Measurements from ENCODE around the gene MTNR1A.
"Not testable (repeated sequence)": the region's sequence is repeated elsewhere in the genome, so short reads cannot be mapped to it uniquely, and the experiment has no call there.

Gene MTNR1A

DNA sequence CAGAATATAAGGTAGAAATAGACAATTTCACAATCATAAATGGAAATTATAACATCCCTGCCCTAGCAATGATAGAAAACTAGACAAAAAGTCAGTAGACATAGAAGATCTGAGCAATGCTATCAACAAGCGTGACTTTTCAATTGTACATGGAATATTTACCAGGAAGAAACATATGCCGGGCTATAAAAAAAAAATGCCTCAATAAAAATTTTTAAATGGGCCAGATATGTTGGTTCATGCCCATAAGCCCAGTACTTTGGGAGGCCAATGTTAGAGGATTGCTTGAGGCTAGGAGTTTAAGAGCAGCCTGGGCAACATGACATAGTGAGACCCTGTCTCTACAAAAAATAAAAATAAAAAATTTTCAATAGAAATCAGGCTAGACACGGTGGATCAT, 5.3 kb upstream of the MTNR1A start:
- DNase-seq: no peak

DNA sequence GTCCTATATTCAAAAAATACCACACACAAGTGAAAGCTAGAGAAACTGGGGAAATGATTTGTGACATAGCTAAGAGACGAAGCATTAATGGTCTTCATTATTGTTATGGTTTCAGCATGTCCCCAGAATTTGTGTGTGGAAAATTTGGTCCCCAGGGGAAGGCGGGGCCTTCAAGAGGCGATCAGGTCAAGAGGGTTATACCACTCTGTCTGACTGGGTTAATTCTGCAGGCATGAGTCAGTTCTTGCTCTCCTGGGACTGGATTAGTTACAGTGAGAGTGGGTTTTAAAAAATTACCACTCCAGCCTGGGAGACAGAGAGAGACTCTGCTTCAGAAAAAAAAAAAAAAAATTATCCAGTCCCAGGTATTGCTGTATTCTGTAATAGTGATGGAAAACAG, 2.1 kb upstream of the MTNR1A start:
- DNase-seq: peak in 1 of 3 experiments; percentile 56

DNA sequence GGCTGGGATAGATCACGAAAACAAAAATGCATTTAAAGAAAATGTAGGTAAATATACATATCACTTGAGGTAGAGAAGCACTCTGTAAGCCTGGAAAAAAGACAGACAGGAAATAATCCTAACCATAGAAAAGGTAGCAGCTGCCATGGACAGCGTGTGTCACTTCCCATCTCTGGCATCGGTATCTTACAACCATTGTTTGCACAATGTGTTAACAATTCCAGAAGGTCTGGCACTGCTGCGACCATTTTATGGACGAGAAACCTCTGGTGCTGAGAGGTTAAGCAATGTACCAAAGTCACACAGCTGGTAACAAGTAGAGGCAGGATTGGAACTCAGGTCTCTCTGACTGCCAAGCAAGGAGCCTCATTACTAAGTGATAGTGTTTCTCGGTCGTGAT, 1.7 kb upstream of the MTNR1A start:
- peak in 1 of 3 experiments; percentile 34 for DNase-seq

DNA sequence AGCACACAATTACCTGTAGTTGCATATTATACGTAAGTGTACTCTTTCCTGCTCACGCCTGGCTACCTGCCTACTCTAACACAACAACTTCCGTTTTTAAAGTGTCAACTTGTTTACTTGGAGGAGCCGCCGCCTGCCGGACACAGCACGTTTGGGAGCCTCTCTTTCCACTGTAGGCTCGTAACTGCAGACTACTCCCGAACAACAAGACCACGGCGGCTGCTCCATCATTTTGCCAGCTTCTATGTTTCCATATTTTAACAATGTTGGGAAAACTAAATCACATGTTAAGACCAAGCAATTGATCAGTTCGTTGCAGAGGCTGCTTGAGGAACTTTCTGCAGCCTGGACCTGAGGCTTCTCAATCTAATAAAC, 841 bp downstream of the MTNR1A start:
- peak in 2 of 3 experiments; percentile 12 to 43 for DNase-seq

DNA sequence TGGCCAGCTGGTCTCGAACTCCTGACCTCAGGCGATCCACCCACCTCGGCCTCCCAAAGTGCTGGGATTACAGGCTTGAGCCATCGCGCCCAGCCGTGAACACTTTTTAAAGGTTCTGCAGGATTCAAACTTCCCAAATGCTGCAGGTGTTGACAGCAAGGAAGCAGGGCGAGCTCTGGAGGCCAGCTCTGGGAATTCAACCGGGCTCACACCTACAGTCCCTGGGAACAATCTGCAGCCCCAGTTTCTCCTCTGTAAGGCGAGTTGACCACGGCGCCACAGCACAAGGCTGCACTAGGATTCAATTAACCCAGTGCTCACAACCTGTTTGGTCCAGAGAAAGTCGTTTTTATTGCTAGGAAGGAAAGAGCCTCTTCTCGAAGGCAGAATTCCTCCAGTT, 1.6 kb downstream of the MTNR1A start:
- DNase-seq: no peak

DNA sequence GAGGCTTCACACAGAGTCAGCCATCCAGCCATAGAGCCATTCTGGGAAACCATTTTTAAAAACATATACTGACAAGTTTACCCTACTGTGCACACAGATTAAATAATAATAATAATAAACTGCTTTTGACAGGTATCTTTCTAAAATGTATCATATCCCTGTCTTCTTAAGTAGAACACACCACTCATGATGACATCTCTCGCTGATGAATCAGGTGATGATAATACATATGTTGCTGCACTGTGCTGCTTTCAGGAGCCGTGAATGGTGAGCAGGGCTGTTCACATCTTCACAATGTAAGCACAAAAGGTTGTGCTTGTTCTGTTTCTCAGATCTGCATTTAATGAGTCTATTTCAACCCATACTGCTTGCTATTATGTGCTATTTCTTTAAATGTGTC, 3.5 kb downstream of the MTNR1A start:
- no peak for DNase-seq

DNA sequence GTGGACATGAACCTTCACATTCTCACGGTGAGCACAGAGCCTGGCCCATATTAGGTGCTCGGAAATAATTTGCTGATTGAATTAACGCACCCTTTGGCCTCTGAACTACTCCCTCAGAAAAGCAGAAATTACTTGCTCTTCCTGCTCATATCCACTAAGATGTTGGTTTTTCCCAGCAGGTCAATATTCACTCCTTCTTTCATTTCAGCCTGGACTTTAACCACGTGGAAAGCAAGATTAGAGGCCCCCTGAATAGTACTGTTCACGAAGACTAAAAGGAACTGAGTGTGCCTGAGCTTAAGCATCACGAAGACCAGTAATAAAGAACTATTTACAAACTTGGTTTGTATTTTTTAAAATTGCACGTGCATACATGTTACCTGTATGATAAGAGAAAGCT, 9.9 kb downstream of the MTNR1A start:
- DNase-seq: no peak

DNA sequence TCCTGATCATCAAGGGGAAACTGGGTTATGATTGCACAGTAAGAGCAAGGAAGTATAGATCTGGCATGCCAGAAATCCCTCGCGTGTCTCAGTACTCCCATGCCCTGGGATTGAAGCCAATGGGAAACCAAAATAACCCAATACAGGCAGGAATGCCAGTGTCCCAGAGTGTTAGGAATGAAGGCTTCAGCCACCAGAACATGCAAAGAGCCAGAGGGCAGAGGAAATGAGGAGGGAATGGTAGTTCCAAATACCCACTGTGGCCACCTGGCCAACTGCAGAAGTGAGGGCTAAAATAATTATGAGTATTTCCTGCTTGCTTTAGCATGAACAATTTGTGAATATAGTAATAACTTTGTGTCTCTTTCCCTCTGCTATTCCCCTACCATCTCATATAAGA, 12.2 kb downstream of the MTNR1A start:
- no peak for DNase-seq

DNA sequence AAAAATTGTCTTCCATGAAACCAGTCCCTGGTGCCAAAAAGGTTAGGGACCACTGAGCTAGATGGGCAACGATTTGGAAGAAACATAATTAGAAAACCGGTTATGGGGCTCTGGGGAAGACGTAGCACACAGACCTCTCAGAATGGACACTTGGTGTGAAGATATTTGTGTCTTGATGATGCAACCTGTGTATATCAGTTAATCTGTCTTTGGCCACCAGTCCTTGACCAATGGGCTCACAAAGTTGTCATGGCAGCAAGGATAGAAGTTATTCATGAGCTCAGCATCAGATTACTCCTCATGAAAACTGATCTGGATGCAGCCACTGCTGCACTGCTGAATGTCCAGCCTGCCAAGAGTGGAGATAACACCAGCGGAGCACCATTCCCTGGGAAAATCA, 13.6 kb downstream of the MTNR1A start:
- DNase-seq: no peak

DNA sequence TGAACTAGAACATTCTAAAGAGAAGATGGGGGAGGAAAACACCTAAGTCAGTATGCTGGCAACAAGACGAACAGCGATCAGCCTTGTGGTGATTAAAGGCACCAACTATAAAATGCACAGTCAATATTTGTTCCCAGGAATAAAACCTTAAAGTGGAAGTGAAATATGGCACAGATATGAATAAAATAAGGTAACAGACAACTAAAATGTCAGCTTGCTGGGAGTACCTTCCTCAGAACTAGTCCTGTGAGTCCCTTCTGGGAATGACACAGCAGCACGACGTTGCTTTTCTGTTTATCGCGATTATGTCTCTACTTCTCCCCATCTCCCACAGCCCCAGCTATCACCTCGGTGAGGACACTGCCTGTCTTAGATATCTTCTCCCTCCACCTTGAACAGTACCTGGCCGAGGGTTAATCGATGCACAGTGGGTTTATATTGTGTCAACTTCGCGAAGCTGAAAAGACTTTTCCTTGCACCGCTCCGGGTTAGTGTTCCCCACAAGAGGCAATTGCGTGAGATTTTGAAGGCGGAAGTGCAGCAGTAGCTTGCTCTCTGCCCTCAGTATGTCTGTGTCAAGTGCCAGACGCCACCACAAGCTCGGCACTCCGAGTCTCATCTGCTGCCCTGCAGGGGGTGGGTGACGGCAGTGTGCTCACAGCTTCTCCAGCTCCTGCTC, 17.4 kb downstream of the MTNR1A start:
- no peak for DNase-seq

DNA sequence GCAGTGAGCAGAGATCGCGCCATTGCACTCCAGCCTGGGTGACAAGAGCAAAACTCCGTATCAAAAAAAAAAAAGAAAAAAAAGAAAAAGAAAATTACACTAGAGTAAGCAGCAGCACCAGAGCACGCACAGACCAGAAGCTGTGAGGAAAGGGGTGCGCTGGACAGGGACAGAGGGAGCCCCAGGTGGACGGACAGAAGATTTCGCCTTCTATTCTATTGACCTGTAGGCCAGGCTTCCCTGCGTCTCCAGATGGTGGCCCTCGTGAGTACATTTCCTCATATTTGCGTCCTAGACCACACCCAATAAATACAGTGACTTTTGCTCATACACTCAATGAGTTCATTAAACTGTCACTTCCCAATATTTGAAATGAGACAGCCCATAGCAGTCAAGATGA, 19.1 kb downstream of the MTNR1A start:
- DNase-seq: no peak

DNA sequence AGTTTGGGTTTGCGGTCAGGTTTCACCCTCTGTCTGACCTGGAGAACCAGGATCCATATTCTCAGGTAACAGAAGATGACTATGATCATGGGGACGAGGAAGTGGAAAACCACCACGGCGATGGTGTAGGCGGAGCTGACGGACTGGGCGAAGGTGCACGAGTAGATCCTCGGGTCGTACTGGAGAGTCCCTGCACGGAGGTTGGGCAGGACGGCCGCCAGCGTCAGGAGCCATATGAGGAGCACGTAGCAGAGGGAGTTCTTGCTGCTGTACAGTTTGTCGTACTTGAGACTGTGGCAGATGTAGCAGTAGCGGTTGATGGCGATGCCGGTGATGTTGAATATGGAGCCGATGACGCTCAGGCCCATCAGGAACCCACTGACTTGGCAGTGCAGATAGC, 21.3 kb downstream of the MTNR1A start:
- no peak for DNase-seq

DNA sequence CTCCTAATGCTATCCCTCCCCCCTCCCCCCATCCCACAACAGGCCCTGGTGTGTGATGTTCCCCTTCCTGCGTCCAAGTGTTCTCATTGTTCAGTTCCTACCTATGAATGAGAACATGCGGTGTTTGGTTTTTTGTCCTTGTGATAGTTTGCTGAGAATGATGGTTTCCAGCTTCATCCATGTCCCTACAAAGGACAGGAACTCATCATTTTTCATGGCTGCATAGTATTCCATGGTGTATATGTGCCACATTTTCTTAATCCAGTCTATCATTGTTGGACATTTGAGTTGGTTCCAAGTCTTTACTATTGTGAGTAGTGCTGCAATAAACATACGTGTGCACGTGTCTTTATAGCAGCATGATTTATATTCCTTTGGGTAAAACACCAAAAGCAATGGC, 31.4 kb downstream of the MTNR1A start:
- not testable (repeated sequence) for DNase-seq

DNA sequence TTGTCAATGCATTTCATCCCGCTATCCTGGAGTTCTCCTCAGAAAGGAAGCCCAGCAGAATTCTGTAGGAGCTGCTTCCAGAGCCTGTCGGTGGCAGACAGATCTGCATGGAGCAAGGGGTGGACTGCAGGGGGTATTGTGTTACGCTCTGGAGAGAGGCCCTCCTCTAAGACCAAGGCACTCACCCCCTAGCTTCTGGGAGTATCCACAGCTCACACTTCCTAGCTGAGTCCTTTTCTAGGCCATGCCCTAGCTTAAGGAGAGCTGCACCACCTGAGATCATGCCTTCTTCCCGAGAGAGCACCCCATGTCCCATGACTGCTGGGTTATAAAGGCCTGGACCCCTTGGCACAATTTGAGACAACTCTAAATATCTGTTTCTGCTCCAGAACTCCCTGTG, 39.1 kb downstream of the MTNR1A start:
- DNase-seq: no peak

DNA sequence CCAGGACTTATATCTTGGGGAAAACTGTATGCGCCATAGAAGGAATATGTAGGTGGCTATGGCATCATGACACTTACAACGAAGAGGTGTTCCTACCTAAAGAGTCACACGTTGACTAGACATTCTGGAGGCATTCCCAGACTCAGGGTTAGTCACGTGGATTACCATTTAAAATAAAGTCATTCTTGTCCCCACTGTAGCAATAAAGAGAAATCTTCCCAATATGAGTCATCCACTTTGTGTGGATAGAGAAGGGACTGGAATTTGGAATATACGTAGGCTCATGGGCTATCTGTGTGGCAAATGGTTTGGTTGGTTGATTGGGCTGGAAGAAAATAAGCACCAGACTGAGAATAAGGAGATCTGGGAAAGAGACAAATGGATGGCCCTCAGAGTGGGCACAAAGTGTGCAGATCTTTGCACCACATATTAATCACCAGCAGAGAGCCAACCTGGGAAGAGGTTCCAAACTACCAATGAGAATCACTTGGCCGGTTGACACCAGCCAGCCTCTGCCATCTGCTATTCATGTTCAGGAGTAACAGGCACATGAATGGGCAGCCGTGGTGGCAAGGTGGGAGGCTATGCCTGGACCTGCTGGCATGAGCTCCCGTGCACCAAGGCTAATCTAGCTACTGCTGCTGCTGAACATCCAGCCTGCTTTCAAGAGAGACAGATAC, 41.0 kb downstream of the MTNR1A start:
- DNase-seq: no peak

DNA sequence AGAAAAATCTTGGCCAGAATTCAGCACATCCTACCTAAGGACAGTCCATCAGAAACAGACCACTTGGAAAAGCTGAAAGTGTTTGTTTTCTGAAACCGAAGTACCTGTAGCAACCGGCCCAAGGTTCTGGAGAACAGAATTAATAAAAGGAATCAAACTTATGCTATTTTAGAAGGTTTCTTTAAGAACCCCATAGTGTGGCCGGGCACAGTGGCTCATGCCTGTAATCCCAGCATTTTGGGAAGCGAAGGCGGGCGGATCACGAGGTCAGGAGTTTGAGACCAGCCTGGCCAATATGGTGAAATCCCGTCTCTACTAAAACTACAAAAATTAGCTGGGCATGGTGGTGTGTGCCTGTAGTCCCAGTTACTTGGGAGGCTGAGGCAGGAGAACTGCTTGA, 50.6 kb downstream of the MTNR1A start:
- DNase-seq: not testable (repeated sequence)

DNA sequence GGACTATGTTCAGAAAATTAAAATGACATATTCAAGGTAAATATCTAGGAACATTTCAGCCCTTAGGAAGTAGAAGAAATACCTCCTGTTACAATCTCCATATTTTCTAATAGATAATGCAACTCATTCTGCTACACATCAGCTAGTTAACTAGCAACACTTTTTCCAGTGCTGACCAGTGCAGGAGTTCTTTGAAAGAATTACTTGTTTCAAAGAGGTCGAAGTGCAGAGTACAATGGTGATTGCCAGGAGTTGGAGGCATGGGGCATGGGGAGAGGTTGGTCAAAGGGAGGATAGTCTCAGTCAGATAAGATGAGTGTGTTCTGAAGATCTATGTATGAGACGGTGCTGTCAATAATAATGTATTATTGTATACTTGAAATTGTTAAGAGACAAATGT, 53.1 kb downstream of the MTNR1A start:
- no peak for DNase-seq

DNA sequence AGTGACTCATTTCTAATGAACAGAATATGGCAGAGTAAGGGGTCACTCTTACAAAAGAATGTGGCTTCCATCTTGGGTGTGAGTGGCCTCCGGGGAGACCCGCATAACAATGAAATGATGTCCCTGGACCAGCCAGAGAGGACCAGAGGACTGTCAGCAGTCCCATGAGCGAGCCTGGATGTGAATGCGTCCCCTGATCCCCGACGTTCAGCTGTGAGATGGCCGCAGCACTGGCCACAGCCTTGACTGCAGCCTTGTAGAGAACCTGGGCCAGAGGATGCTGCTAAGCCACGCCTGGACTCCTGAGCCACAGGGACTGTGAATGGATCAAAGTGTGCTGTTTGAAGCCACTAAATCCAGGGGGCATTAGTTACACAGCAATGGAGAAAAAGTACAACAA, 53.8 kb downstream of the MTNR1A start:
- DNase-seq: no peak

DNA sequence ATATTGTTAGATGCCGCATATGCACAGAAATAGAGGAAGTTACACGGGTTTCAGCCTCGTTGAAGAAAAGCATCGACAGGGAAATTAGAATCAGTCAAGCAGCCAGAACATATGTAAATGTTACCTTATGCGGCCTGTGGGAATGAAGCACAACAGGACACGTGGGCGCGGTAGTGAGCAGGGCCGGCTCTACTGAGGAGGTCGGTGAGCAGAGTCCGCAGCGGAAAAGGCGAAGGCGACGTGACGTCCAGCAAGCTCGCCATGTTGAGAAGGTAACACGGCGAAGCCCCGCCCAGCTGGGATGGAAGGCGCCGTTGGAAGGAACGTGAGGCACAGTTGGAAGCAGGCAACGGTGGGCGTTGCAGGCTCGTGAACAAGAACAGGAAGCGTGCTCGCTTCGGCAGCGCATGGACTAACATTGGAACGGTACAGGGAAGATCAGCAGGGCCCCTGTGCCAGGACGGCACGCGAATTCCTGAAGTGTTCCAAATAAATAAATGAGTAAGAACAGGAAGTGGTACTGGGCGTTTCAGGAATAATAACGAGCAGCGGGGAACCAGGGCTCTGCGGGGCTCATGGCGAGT, 54.6 kb downstream of the MTNR1A start:
- DNase-seq: no peak

DNA sequence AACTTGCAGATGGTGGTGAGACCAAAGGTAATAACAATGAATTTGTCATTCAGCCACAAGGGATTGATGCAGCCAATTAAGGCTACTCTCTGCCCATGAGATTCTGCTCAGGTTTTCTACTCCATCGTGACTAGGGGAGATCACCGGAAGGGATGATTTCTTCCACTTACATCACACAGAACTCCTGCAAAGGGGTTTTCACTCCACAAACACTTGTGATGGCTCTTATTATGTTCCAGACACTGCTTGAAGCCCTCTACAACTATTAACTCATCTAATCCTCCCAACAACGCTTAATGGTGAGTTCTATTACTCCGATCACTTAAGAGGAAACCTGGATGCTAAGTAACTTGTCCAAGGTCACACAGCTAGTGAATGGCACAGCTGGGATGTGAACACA, 55.9 kb downstream of the MTNR1A start:
- no peak for DNase-seq

DNA sequence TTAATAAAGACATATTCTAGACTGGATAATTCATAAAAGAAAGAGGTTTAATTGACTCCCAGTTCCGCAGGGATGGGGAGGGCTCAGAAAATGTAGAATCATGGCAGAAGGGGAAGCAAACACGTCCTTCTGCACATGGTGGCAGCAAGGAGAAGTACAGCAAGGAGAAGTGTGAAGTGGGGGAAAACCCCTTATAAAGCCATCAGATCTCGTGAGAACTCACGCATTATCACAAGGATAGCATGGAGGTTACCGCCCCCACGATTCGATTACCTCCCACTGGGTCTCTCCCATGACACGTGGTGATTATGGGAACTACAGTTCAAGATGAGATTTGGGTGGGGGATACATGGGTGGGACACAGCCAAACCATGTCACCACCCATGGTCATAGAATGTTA, 58.3 kb downstream of the MTNR1A start:
- no peak for DNase-seq

DNA sequence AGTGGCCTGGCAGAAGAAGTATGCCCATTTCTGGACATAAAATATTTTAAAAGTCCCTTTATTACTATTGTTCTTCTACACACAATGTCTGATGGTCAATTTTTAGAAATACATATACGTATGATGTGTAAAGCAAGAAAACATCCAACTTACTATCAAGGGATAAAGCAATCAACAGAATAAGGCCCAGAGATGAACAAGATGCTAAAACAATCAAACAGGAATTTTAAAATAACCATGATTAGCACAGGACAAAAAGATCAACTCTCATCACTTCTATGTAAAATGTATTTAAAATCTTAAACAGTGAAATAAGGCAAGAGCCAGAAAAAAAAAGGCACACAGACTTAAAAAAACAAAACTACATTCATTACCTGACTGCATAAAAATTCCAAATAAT, 60.9 kb downstream of the MTNR1A start:
- DNase-seq: no peak

DNA sequence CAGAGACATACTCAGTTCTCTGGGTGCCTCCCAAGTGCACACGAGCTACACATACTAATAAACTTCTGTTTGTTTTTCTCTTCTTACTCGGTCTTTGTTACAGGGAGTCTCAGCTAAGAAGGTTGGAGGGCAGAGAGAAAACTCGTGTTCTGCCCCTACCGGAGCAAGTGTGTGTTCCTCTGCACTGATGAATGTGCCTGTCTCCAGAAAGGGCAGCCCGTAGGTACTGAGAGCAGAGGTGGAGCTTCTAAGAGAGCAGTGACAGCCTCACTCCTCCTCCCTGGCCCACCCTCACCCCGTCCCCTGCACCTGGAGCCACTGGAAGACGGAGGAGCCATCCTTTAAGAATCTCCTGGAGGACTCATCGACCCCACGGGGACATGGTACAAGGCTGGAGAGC, 67.6 kb downstream of the MTNR1A start:
- no peak for DNase-seq

DNA sequence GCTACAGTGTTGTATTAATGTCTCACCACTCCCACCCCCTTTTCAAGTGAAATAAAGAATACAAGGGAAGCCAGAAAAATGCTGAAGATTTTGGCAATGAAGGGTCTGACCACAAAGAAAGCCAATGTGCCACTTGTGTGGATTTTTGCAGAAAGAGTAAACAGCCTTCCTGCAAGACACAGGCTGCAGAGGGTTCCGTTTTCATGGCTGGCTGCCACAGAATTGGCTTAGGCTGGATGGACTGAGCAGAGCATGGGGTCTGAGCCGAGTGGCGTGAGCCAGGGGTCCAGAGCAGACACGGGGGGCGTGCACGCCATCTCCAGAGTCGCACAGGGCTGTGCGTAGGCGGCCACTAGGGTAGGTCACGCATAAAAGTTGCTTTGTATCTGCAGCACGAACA, 69.2 kb downstream of the MTNR1A start:
- no peak for DNase-seq
